GM18502 (cell line): ENCODE data around the gene RNF187.
"Not testable (repeated sequence)": the region's sequence is repeated elsewhere in the genome, so short reads cannot be mapped to it uniquely, and the experiment has no call there.

ENCODE experiments used
- ATAC-seq: cut with Tn5 transposase; IDR thresholded peaks from one replicate; pipeline ENCODE4 v1.9.1; 2021; ENCODE audit warnings: mild to moderate bottlenecking; ENCODE audit not compliant: unreplicated experiment, poor library complexity

The RNF187 gene

GRCh38 chr1:228483789-228484188 lies 3.4 kb upstream of the RNF187 start:
- ATAC-seq, result no peak

GRCh38 chr1:228486596-228487335 lies 416 bp upstream of the RNF187 start:
- ATAC-seq, result peak; percentile 63

- ATAC-seq, result no peak
These were observed 1.1 kb downstream of the RNF187 start for GRCh38 chr1:228488125-228488817.

GRCh38 chr1:228488818-228489674 lies 1.9 kb downstream of the RNF187 start:
- ATAC-seq, result no peak

GRCh38 chr1:228490120-228491078 lies 3.2 kb downstream of the RNF187 start:
- no peak for ATAC-seq

GRCh38 chr1:228493141-228494043 lies 6.2 kb downstream of the RNF187 start:
- ATAC-seq, result no peak

GRCh38 chr1:228494044-228494353 lies 6.8 kb downstream of the RNF187 start:
- no peak for ATAC-seq

GRCh38 chr1:228494391-228494790 lies 7.2 kb downstream of the RNF187 start:
- no peak for ATAC-seq

GRCh38 chr1:228494970-228495853 lies 8.0 kb downstream of the RNF187 start:
- ATAC-seq, result no peak

GRCh38 chr1:228496084-228496483 lies 8.9 kb downstream of the RNF187 start:
- ATAC-seq, result no peak

- no peak for ATAC-seq
These were observed 9.3 kb downstream of the RNF187 start for GRCh38 chr1:228496494-228496893.

GRCh38 chr1:228497206-228497605 lies 10.0 kb downstream of the RNF187 start:
- no peak for ATAC-seq

GRCh38 chr1:228497817-228498216 lies 10.6 kb downstream of the RNF187 start:
- ATAC-seq, result no peak

GRCh38 chr1:228500143-228500734 lies 13.1 kb downstream of the RNF187 start:
- ATAC-seq, result no peak

GRCh38 chr1:228500901-228501871 lies 14.0 kb downstream of the RNF187 start:
- peak; percentile 97 for ATAC-seq

GRCh38 chr1:228502522-228502921 lies 15.3 kb downstream of the RNF187 start:
- ATAC-seq, result no peak

- ATAC-seq, result not testable (repeated sequence)
These were observed 18.8 kb downstream of the RNF187 start for GRCh38 chr1:228505944-228506343.
